Mesenteric fat pad (tissue), 1 donor: ENCODE data around the gene ITSN1. TPM values are rescaled to one million over a fixed set of nuclear protein-coding genes. Genes with fewer than 3 reads are reported as not detected.

Experiments used
- DNase-seq: peaks from one replicate; pipeline ENCODE4 v3.0.0-alpha.2; 2020; ENCODE audit warnings: low spot score
- total RNA-seq: library from RNA; stranded (reverse); fragmentation: NEBNext Ultra II Directional; extraction: Animal tissue kit (Norgen Biotek cat#: 25700); gene quantifications from one replicate; pipeline ENCODE4 v1.2.1, GENCODE V29; 2021
- donor health status: DM: yes; HTN: yes; CAD: no.

Gene ITSN1
- total RNA-seq, 1 donor from 2014 or later = 268 TPM

- no peak for DNase-seq
Measured at GRCh38 chr21:33802481-33802880, 160.2 kb downstream of the ITSN1 start.

DNA sequence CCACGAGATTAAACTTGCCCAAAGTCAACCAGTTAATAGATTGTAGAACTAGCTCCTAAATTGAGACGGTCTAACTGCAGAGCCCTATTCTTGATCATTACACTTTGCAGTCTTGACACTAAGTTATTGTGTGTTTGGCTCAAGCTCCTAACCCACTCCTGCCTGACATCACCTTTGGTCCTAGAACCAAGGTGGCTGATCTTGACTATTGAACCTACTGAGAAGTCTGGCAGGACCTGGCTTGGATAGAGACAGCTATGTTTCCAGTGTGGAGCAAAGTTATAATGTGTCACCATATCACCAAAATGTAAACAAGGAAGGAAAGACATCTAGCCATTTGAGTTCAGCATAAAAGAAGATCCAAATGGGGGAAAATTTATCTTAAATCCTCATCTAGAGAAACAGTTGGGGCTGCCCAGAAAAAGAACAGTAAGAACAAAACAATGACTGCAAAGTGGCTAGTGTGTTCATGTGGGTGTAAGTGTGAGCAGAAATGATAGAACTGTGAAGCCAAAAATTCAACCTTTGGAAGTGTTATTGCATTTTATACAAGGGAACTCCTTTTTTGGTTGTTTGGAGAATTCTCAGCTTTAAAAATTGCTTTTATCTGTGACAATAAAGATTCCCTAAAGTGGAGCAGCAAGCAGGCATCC is 166.5 kb downstream of the ITSN1 start:
- DNase-seq = no peak

GRCh38 chr21:33810766-33811165 is 168.5 kb downstream of the ITSN1 start:
- no peak for DNase-seq

DNA sequence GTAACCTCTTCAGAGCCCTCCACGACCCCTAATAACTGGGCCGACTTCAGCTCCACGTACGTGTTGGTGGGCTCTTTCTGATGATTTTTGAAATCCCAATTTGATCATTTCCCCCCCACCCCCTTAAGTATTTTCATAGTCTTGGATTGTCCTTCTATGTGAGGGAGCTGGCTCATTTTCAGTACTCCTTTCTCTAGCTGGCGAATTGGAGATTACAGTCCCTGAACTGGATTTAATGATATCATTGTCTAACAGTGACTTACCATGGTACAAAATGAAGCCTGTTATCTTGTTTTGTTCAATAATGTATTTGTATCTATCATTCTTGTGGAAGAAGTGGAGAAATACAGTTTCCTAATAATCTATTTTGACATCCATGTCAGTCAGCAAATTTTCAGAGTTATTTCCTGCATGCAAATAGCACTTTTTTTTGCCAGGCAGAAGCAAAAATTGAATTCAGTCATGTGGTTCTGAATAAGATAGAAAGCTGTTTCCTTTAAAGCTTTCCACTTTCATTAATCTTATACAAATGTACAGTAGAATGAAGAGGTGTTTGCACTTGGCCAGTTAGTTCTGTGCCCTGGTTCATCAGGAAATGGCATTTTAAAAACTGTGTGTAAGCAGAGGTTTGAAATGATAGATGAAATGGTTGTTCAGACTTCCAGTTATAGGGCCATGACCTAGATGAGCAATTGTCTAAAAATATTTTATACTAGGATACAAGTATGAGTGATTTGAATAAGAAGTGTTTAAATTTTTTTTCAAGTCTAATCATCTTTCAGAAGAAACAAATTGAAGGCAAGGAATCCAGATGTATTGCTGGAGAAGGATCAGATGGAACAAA is 169.1 kb downstream of the ITSN1 start:
- no peak for DNase-seq

DNA sequence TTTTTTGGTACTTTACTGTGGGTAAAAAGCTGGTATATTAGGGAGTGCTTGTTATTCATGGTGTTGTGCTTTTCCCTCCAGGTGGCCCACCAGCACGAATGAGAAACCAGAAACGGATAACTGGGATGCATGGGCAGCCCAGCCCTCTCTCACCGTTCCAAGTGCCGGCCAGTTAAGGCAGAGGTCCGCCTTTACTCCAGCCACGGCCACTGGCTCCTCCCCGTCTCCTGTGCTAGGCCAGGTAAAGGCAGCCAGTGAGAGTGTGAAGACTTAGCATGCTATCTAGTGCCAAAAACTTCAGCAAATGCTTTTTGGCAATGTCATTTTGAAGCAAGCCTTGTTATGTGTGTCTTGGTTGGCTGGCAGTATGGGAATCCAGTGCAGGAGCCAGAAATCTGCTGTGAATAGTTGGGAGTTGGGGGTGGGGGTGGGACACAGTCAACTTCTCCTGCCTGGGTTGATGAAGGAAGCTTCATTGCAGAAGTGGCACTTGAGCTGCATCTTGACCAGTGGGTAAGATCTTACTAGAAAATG is 171.6 kb downstream of the ITSN1 start:
- no peak for DNase-seq

- no peak for DNase-seq
Measured at GRCh38 chr21:33815143-33815707, 172.9 kb downstream of the ITSN1 start.

DNA sequence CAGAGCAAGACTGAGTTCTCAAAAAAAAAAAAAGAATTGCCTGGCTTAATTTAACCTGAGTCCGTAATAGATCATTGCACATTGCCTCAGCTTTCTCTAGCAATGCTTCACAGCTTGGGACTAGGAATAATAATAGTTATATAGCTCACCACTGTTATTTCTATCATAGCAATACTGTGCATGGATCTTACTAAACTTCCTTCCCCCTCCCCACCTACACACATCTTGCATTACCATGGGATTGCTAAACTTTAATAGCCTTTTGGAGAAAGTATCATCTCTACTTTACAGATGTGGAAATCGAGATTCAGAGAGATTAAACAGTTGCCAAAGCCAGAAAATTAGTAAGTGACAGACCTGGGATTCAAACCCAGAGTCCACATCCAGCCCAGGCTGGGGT is 173.9 kb downstream of the ITSN1 start:
- DNase-seq = no peak

DNA sequence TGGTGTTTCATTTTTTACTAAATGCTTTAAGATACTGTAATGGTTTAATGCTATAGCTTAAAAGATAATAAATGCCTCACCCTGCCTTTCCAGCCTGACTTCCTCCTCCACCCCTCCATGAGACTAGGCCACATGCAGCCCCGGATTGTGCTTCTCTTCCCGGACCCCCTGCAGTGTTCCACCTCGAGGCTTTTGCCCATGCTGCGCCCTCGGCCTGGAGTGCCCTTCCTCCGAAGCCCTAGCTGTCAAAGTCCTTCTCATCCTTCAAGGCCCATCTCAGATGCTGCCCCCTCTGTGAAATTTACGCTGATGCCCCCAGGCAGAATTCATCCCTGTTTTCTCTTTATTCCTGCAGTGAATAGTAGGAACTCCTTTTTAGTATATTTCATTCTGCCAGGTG is 174.8 kb downstream of the ITSN1 start:
- DNase-seq = no peak

DNA sequence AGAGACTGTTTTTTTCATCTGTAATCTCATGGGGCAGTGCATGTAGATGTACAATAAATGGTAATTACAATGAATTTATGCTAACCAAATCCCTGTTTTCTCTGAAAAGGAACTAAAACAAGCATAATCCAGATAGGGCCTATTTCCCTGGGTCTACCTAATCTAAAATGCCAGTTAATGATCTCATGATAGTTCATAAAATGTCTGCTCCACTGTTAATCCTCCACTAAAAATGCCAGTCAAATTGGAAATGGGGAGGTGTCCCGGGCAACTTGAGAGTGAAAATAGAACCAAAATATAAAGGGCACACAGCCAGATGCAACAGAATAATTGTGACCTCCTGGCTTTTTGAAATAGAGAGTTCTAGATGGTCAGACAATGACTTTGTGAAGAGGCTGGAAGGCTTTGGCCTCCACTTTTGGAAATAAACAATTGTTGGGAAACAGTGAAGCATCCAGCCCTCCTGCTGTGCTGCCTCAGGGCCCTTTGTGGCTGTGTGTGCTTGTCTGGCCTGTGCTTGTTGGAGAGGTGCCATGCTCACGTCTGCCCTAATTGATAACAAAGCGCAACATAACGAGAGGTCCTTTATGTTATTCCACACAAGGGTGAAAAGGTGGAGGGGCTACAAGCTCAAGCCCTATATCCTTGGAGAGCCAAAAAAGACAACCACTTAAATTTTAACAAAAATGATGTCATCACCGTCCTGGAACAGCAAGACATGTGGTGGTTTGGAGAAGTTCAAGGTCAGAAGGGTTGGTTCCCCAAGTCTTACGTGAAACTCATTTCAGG is 175.6 kb downstream of the ITSN1 start:
- DNase-seq = no peak

GRCh38 chr21:33820230-33820770 is 178.0 kb downstream of the ITSN1 start:
- DNase-seq = no peak

DNA sequence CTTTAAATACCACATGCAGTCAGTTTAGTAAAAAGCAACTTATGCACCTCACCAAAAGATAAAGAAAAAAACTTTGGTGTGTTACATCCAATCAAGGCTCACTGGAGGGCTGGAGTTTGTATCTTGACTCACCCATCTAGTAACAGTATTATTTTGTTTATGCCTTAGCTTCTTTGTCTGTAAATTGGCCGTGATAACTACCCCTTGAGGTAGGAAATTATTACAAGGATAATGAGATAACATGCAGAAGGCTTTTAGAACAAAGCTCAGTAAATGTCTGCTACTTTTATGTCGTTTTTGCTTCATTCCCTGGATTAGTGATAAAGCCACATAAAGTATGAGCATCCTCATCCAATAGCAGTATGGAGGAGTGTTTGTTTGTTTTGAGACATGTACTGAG is 178.5 kb downstream of the ITSN1 start:
- DNase-seq = no peak

GRCh38 chr21:33821503-33822322 is 179.4 kb downstream of the ITSN1 start:
- no peak for DNase-seq

DNA sequence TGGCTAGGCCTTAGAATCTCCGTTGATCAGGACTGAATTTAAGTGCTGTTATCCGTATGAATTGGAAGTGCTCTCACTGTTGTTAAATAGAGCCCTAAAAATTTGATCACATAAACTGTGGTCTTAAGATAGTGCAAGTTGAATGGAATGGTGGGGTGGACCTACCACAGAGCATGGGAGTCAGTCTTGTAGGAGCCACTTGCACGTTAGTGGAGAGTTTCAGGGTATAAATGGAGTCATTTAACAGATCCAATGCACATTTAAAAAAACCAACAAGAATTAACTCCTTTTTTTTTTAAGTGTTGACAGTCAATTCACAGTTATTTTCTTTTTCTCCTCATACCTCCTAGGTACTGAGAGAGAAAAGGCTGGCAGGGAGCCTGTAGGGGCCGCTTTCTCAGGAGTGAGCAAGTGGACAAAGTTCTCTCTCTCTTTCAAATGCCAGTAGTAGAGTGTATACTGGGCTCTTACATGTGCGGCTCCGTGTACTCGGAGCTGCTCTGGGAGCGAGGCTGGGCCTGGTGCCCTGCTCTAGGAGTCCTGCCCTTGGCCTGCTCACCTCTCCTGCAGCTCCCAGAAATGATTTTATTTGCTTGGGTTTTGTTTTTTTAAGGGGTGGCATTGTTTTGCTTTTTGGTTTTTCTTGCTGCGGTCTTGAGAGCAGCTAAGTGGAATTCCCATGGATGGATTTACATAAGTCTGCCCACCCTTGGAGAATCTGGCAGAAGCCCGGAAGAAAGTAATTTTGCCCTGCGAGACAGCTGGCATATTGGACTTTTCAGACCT is 182.0 kb downstream of the ITSN1 start:
- DNase-seq = no peak

DNA sequence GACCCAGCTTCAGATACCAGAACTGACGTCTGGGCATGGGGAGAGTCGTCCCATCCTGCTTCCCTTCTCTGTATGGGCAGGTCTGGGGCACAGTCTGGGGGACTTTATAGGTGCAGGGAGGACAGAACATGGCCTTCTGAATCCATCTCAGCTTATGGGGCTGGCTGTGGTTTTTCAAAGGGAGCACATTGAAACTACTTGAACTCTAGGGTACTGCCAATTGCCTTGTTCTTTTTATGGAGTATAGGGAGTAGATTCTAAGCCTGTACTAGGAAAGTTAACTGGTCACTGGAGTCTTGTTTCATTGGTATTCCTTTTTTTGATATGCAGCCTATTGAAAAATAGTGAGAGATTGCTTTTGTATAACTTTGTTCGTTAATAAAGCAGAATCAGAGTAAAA is 183.1 kb downstream of the ITSN1 start:
- no peak for DNase-seq

GRCh38 chr21:33825915-33826314 is 183.6 kb downstream of the ITSN1 start:
- no peak for DNase-seq

DNA sequence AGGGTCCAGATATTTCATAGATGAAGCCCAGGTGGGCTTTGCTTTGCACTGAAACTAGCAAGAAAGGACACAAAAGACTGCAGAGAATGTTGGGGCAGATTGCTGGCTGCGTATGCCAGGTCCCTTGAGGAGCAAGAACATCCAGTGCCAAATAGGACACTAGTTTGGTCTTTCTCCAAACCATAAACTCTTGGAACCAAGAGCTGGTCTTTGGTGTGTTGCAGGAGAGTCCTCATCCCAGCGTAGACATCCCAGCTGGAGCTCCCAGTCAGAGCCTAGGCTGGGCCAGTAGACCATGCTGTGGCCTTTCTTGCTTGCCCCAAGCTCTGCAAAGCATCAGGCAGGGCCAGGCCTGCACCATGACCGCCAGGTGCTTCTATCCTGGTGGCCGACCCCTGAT is 185.8 kb downstream of the ITSN1 start:
- no peak for DNase-seq

GRCh38 chr21:33828577-33828976 is 186.3 kb downstream of the ITSN1 start:
- no peak for DNase-seq

DNA sequence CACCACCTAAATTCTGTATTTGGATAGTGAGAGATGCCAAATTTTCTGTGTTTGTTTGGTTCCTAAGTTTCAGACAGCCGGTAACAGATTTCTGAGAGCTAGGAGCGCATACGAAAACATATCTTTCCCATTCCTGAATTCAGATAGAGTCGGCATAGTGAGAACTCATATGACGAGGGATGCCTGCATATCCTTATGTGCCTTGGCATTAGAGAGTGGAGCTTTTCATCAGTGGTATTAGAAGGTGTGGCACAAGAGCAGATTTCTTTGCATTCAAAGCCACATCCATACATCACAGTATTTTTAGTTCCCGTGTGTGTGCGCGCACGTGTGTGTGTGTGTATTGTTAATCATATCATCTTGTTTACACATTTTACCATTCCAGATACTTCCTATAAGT is 187.5 kb downstream of the ITSN1 start:
- DNase-seq = no peak

DNA sequence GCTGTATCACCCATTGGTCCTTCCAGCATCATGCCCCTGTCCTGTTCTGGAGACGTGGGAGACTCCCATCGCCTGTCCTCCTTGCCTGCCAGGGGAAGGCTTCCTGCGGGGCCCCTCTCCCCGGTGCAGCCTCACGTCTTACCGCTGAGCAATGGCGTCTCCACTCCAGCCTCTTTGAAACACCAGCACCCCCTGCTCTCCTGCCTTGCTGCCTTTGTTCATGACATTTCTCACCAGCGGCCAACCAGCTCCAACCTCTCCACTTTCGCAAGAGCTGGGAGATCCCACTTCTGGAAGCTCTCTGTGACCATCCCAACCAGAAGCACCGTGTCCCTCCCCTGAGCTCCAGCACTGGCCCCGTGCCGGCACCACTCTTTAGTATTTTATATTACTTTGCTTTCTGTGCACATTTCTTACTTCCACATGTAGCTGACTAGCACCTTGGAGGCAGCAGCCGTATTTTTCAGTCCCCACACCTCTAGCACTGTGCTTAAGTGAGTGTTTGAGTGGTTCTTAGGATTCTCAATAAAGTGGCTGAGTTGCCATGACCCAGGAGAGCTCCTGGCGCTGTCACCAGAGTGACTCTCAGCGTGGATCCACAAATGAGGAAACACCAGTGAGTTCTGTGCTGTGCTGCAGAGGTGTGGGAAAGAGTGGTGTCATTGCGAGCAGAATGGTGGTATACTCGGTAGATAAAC is 189.8 kb downstream of the ITSN1 start:
- DNase-seq = no peak
